ENCODE data around the gene EGFR.
"Not testable (repeated sequence)": the region's sequence is repeated elsewhere in the genome, so short reads cannot be mapped to it uniquely, and the experiment has no call there.

EGFR gene

DNA sequence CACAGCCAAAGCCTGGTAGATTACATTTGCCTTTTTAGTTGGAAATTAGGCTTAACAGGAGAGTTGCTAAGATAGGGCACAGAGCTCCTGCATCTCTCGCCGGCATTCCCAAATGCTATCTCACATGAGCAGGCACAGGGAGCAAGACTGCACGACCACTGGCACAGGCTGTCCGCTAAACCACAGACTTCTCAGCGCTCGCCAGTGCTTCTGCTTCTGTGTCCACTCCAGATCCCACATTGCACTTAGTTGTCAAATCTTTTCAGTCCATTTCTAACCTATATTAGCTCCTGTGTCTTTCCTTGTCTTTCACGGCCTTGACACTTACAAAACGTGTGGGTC lies 138.9 kb downstream of the EGFR start:
- Histone ChIP-seq H3K27ac (no peak overlapping the region), H3K4me2 (no peak overlapping the region), H3K4me3 (no peak overlapping the region), H3K9ac (no peak overlapping the region), H3K9me3 (replicated peaks in 1 of 11) (no peaks in the 10 kb centered on the region), H4K20me1 (no peaks in the 10 kb centered on the region), H3K4me1 (peaks cover under 1 to 11% (median 4%) of the 10 kb centered on the region in 10 experiments; a peak in 16 of 20 replicates), H3K36me3 (no peaks in the 10 kb centered on the region), H3K27me3 (no peaks in the 10 kb centered on the region)
- no peak for TF ChIP-seq Cebpa-rat (IDR thresholded peaks at IDR 0.05)

DNA sequence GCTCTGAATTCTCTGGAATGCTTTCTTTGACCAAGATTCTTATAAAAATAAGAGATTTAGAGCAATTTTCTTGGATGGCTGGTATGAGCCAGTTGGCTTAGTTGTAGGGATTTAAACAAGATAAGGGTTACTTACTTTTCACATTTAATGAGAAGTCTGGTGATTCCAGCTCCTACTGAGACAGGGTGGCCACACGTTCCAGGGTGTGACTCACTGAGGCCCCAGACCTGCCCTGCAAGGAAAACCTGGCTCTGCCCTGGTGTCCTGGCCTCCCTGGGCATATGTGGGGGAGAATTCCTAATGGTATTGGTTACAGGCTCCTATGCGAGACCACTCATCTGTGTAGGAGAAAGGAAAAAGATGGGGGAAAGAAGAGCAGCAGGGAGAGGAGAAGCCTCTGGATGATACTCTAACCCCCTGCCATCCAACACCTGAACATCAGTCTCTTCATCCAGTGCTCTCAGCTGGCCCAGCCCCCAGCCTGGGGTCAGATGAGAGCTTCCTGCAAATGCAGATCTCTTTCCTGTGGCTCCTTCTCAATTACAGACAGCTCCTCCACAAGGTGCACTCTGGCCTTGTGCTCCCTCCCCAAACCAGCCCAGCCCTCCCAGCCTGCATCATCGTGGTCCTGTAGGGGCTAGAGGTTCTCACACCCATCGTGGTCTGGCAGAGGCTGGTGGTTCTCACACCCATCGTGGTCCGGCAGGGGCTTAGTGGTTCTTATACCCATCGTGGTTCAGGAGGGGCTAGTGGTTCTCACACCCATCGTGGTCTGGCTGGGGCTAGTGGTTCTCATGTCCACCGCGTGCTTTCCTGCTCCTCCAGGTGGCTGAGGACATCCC lies 139.9 kb downstream of the EGFR start:
- Histone ChIP-seq H3K36me3 (no peaks in the 10 kb centered on the region), H3K4me1 (0 out of 20 replicates have a peak, but pooled peaks cover 0 to 6% (median 0%) of the 10 kb centered on the region in 10 experiments), H3K27me3 (no peaks in the 10 kb centered on the region), H3K4me3 (no peak overlapping the region), H3K27ac (no peak overlapping the region), H4K20me1 (no peaks in the 10 kb centered on the region), H3K9me3 (replicated peaks in 1 of 11) (no peaks in the 10 kb centered on the region), H3K9ac (no peak overlapping the region), H3K4me2 (no peak overlapping the region)
- no peak for TF ChIP-seq Cebpa-rat (IDR thresholded peaks at IDR 0.05)

DNA sequence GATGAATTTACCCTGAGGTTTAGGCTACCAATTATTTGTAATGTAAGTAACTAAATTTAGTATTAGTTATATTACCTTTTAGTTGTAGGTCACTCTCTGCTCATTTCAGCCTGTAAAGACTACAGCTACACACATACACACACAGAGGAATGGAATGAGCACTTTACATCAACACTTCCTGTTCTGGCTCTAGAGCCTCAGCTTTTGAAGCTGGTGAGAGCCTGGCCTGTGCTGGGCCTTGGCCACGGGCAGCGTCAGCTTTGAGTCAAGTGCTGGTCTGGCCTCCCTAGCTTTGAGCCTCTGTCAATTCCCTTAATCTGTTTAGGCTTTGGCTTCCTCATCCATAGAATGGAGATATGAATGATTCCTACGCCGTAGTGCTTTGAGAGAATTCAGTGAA lies 141.7 kb downstream of the EGFR start:
- no peaks in the 10 kb centered on the region for H4K20me1 ChIP-seq
- no peak overlapping the region for H3K27ac ChIP-seq
- H3K4me2 ChIP-seq = no peak overlapping the region
- 0 out of 20 replicates have a peak, but pooled peaks cover 0 to 6% (median 0%) of the 10 kb centered on the region in 10 experiments for H3K4me1 ChIP-seq
- no peak overlapping the region for H3K4me3 ChIP-seq
- no peaks in the 10 kb centered on the region for H3K36me3 ChIP-seq
- no peaks in the 10 kb centered on the region for H3K9me3 ChIP-seq (replicated peaks in 1 of 11)
- H3K27me3 ChIP-seq = no peaks in the 10 kb centered on the region
- no peak overlapping the region for H3K9ac ChIP-seq
- no peak for TF ChIP-seq Cebpa-rat (IDR thresholded peaks at IDR 0.05)

DNA sequence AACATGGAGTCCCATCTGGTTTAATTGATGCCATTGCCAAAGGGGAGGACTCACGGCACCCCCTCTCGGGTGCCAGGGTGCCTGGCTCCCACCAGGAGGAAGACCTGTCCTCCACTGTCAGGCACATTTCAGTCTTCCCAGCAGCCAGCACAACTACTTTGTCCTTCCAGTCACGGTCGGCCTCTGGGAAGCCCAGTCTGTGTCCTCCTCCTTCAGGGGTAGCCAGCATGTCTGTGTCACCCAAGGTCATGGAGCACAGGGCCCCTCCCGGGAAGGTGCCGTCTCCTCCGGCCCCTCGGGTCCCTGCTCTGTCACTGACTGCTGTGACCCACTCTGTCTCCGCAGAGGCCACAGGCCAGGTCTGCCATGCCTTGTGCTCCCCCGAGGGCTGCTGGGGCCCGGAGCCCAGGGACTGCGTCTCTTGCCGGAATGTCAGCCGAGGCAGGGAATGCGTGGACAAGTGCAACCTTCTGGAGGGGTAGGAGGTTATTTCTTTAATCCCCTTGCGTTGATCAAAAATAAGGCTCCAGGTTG lies 142.4 kb downstream of the EGFR start:
- H3K27ac ChIP-seq = no peak overlapping the region
- 0 out of 22 replicates have a peak overlapping the region, but pooled peaks of 1 of the 11 experiments have one; percentile 13 for H3K4me2 ChIP-seq
- H3K36me3 ChIP-seq = no peaks in the 10 kb centered on the region
- TF ChIP-seq Cebpa-rat (IDR thresholded peaks at IDR 0.05) = no peak
- no peaks in the 10 kb centered on the region for H4K20me1 ChIP-seq
- H3K4me1 ChIP-seq = 0 out of 20 replicates have a peak, but pooled peaks cover 0 to 6% (median 0%) of the 10 kb centered on the region in 10 experiments
- no peak overlapping the region for H3K4me3 ChIP-seq
- H3K9me3 ChIP-seq (replicated peaks in 1 of 11) = no peaks in the 10 kb centered on the region
- no peaks in the 10 kb centered on the region for H3K27me3 ChIP-seq
- H3K9ac ChIP-seq = no peak overlapping the region

DNA sequence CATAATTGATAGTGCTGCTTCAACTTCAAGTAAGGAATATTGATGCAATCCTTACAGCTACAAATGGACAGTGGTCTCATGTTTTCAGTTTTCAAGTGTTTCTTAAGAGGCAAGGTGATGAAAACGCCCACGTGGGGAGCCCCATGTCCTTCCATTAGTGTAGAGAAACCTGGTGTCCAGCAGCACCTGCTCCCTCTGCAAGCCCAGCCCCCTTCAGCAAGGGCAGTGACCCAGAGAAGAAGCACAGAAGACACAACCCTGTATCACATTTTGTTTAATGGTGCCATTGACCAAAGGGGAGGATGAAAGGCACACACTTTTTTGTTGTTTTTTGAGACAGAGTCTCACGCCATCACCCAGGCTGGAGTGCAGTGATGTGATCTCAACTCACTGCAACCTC lies 143.7 kb downstream of the EGFR start:
- H3K27me3 ChIP-seq = no peaks in the 10 kb centered on the region
- no peaks in the 10 kb centered on the region for H3K36me3 ChIP-seq
- no peak overlapping the region for H3K27ac ChIP-seq
- no peak overlapping the region for H3K9ac ChIP-seq
- H3K9me3 ChIP-seq (replicated peaks in 1 of 11) = 0 out of 22 replicates have a peak, but pooled peaks cover 0 to 6% (median 0%) of the 10 kb centered on the region in 11 experiments
- H3K4me3 ChIP-seq = no peak overlapping the region
- H3K4me2 ChIP-seq = no peak overlapping the region
- no peak for TF ChIP-seq Cebpa-rat (IDR thresholded peaks at IDR 0.05)
- 0 out of 20 replicates have a peak, but pooled peaks cover 0 to 6% (median 0%) of the 10 kb centered on the region in 10 experiments for H3K4me1 ChIP-seq
- no peaks in the 10 kb centered on the region for H4K20me1 ChIP-seq

DNA sequence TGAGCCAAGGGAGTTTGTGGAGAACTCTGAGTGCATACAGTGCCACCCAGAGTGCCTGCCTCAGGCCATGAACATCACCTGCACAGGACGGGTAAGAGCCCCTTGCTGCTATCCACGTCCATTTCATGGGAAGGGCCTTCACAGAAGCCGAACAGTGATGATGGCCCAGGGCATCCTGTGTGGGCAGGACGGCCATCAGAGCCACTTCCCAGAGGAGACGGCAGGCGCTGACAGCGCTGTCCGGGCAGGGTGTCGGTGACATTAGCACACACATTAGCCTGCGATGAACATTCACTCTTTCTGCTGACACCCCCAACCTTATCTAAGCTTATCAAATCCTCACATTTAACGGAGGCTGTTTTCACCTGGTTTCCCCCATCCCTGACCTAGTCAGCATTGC lies 144.9 kb downstream of the EGFR start:
- Histone ChIP-seq H3K4me2 (no peak overlapping the region), H3K36me3 (no peaks in the 10 kb centered on the region), H3K9ac (no peak overlapping the region), H3K4me3 (no peak overlapping the region), H3K4me1 (0 out of 20 replicates have a peak, but pooled peaks cover 0 to 6% (median 0%) of the 10 kb centered on the region in 10 experiments), H4K20me1 (no peaks in the 10 kb centered on the region), H3K27ac (no peak overlapping the region), H3K9me3 (replicated peaks in 1 of 11) (0 out of 22 replicates have a peak, but pooled peaks cover 0 to 6% (median 0%) of the 10 kb centered on the region in 11 experiments), H3K27me3 (no peaks in the 10 kb centered on the region)
- TF ChIP-seq Cebpa-rat (IDR thresholded peaks at IDR 0.05) = no peak

DNA sequence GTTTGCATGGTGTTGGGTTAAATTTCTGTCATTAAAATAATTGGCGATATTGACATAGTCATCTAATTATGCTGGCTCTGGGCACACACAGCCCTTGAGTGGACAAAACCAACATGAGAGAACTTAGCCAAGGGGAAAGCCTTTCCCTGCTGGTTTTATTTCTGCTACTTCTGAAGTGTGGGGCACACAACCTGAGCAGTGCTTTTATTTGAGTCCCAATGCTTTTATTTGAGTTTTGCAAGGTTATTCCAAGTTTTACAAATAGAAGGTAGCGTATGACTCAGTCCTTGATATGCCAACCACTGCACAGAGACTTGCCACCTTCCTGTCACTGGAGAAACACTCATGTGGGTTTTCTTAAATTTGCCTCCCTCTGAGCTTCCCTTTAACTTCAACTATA lies 145.7 kb downstream of the EGFR start:
- Histone ChIP-seq H3K36me3 (no peaks in the 10 kb centered on the region), H3K9me3 (replicated peaks in 1 of 11) (0 out of 22 replicates have a peak, but pooled peaks cover 0 to 6% (median 0%) of the 10 kb centered on the region in 11 experiments), H3K4me3 (no peak overlapping the region), H3K9ac (no peak overlapping the region), H3K4me1 (0 out of 20 replicates have a peak, but pooled peaks cover 0 to 6% (median 0%) of the 10 kb centered on the region in 10 experiments), H3K27ac (no peak overlapping the region), H3K27me3 (no peaks in the 10 kb centered on the region), H3K4me2 (no peak overlapping the region), H4K20me1 (no peaks in the 10 kb centered on the region)
- TF ChIP-seq Cebpa-rat (IDR thresholded peaks at IDR 0.05) = no peak

DNA sequence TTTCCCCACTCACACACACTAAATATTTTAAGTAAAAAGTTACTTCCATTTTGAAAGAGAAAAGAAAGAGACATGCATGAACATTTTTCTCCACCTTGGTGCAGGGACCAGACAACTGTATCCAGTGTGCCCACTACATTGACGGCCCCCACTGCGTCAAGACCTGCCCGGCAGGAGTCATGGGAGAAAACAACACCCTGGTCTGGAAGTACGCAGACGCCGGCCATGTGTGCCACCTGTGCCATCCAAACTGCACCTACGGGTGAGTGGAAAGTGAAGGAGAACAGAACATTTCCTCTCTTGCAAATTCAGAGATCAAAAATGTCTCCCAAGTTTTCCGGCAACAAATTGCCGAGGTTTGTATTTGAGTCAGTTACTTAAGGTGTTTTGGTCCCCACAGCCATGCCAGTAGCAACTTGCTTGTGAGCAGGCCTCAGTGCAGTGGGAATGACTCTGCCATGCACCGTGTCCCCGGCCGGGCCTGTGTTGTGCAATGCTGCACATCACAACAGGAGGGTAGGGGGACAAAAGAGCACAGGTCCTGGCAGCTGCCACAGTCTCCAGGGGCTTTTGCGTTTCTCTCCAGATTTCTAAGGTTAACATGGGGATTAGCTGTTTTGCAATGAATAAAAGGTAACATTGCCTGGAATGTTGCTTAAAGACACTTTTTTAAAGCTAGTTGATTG lies 146.5 kb downstream of the EGFR start:
- Histone ChIP-seq H3K9ac (no peak overlapping the region), H3K4me1 (peaks cover 0 to 6% (median under 1%) of the 10 kb centered on the region in 10 experiments; a peak in 3 of 20 replicates), H3K9me3 (replicated peaks in 1 of 11) (0 out of 22 replicates have a peak, but pooled peaks cover 0 to 6% (median 0%) of the 10 kb centered on the region in 11 experiments), H3K27ac (no peak overlapping the region), H3K27me3 (no peaks in the 10 kb centered on the region), H3K4me2 (no peak overlapping the region), H3K4me3 (no peak overlapping the region), H4K20me1 (no peaks in the 10 kb centered on the region), H3K36me3 (no peaks in the 10 kb centered on the region)
- no peak for TF ChIP-seq Cebpa-rat (IDR thresholded peaks at IDR 0.05)

DNA sequence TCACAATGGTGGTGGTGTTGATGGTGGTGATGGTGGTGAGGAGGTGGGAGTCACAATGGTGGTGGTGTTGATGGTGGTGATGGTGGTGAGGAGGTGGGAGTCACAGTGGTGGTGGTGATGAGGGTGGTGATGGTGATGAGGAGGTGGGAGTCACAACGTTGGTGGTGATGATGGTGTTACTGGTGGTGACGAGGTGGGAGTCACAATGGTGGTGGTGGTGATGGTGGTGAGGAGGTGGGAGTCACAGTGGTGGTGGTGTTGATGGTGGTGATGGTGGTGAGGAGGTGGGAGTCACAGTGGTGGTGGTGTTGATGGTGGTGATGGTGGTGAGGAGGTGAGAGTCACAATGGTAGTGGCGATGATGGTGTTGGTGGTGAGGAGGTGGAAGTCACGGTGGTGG lies 148.5 kb downstream of the EGFR start:
- H3K9me3 ChIP-seq (replicated peaks in 1 of 11); H4K20me1 ChIP-seq; H3K4me1 ChIP-seq; H3K9ac ChIP-seq; H3K27ac ChIP-seq; H3K36me3 ChIP-seq; H3K4me2 ChIP-seq; H3K27me3 ChIP-seq; H3K4me3 ChIP-seq: not testable (repeated sequence)

All from BLaER1 treated with 17β-estradiol and CSF1 and Interleukin-3, amounts not matched to agents 10 nM and 100 nM (cell line).